ENCODE results near the gene P2RX4. TPM values are rescaled to one million over a fixed set of nuclear protein-coding genes. Genes with fewer than 3 reads are reported as not detected.
"Not testable (repeated sequence)": the region's sequence is repeated elsewhere in the genome, so short reads cannot be mapped to it uniquely, and the experiment has no call there.

P2RX4 gene
- polyA plus RNA-seq, 3 donors, result 61.8 to 87.7 (median 74.7) TPM

- H3K4me1 ChIP-seq (ENCODE audit: control insufficient read depth in 1 of 2, insufficient read depth in 2 of 2, low read length in 2 of 2); H3K4me1 Mint-ChIP-seq; H3K9me3 ChIP-seq (replicated peaks in 1 of 2; ENCODE audit: control insufficient read depth in 1 of 2, insufficient read depth in 1 of 2, low read length in 2 of 2); H3K79me2 ChIP-seq (ENCODE audit: insufficient read depth, low read length); H3K9me3 Mint-ChIP-seq; H3K4me3 ChIP-seq (replicated peaks in 1 of 3; ENCODE audit: low read depth in 2 of 3, low read length in 3 of 3); H3K4me2 ChIP-seq (replicated peaks; ENCODE audit: extremely low read depth, low read length, poor library complexity, severe bottlenecking); H3K27me3 Mint-ChIP-seq (ENCODE audit: low read depth in 3 of 3); H2AFZ ChIP-seq (ENCODE audit: insufficient read depth, low read depth, low read length, poor library complexity, severe bottlenecking); H3K27ac ChIP-seq (ENCODE audit: low read depth in 1 of 2, low read length in 2 of 2); H3K4me3 Mint-ChIP-seq; H3K9ac ChIP-seq (ENCODE audit: insufficient read depth, low read length, poor library complexity, severe bottlenecking); H3K27me3 ChIP-seq (ENCODE audit: control insufficient read depth in 2 of 2, insufficient read depth in 2 of 2, low read length in 2 of 2): not testable (repeated sequence)
- intact Hi-C loops (cut with micrococcal nuclease), result loop anchor here in 1 of 2 donors (10.0 kb wide), 1 partner anchor 225 kb away; no protein-coding TSS in a partner anchor
- peak; percentile 62 to 78 (median 76) for DNase-seq
- WGBS (ENCODE audit: insufficient coverage), result 35% methylated on average over 16 of the region's 19 CpGs
- peaks cover 67 to 87% of the 10 kb centered on the region in 2 donors for H3K36me3 Mint-ChIP-seq
- H3K36me3 ChIP-seq (replicated peaks in 1 of 2; ENCODE audit: control insufficient read depth in 1 of 2, insufficient read depth in 2 of 2, low read length in 2 of 2), result peaks cover 67 to 82% of the 10 kb centered on the region in 2 donors
- H4K20me1 ChIP-seq (ENCODE audit: insufficient read depth, low read length), result peaks cover 25% of the 10 kb centered on the region
- TF ChIP-seq CTCF (IDR thresholded peaks at IDR 0.05), result peak; percentile 96
- H3K27ac Mint-ChIP-seq, result peak overlapping the region in 2 of 7 donors; percentile 15 to 30
These were observed 20.1 kb downstream of the P2RX4 start for GRCh38 chr12:121229826-121230537.

- Mint-ChIP-seq H3K4me1 (peaks cover 2% of the 10 kb centered on the region), H3K27me3 (ENCODE audit: low read depth in 3 of 3) (peaks cover 0 to 1% (median 0%) of the 10 kb centered on the region in 3 donors), H3K36me3 (peaks cover 71 to 86% of the 10 kb centered on the region in 2 donors), H3K27ac (no peak overlapping the region), H3K4me3 (no peak overlapping the region), H3K9me3 (peaks cover 0 to 3% (median 0%) of the 10 kb centered on the region in 7 donors)
- Histone ChIP-seq H3K27me3 (ENCODE audit: control insufficient read depth in 2 of 2, insufficient read depth in 2 of 2, low read length in 2 of 2) (no peaks in the 10 kb centered on the region), H3K9me3 (replicated peaks in 1 of 2; ENCODE audit: control insufficient read depth in 1 of 2, insufficient read depth in 1 of 2, low read length in 2 of 2) (no peaks in the 10 kb centered on the region), H3K36me3 (replicated peaks in 1 of 2; ENCODE audit: control insufficient read depth in 1 of 2, insufficient read depth in 2 of 2, low read length in 2 of 2) (peaks cover 71 to 86% of the 10 kb centered on the region in 2 donors), H3K9ac (ENCODE audit: insufficient read depth, low read length, poor library complexity, severe bottlenecking) (no peak overlapping the region), H3K27ac (ENCODE audit: low read depth in 1 of 2, low read length in 2 of 2) (no peak overlapping the region), H3K4me1 (ENCODE audit: control insufficient read depth in 1 of 2, insufficient read depth in 2 of 2, low read length in 2 of 2) (peaks cover 0 to 5% of the 10 kb centered on the region in 2 donors), H3K4me2 (replicated peaks; ENCODE audit: extremely low read depth, low read length, poor library complexity, severe bottlenecking) (no peak overlapping the region), H2AFZ (ENCODE audit: insufficient read depth, low read depth, low read length, poor library complexity, severe bottlenecking) (no peak overlapping the region), H3K79me2 (ENCODE audit: insufficient read depth, low read length) (no peaks in the 10 kb centered on the region), H4K20me1 (ENCODE audit: insufficient read depth, low read length) (peaks cover 25% of the 10 kb centered on the region), H3K4me3 (replicated peaks in 1 of 3; ENCODE audit: low read depth in 2 of 3, low read length in 3 of 3) (no peak overlapping the region)
- WGBS (ENCODE audit: insufficient coverage), result 100% methylated on average over 3 of the region's 12 CpGs
- peak; percentile 69 for TF ChIP-seq CTCF (IDR thresholded peaks at IDR 0.05)
- intact Hi-C loops (cut with micrococcal nuclease), result loop anchor here in 1 of 2 donors (10.0 kb wide), 1 partner anchor 226 kb away; no protein-coding TSS in a partner anchor
- no peak for DNase-seq
These were observed 20.6 kb downstream of the P2RX4 start for GRCh38 chr12:121230538-121230907.
